ENCODE measurements around the gene FAM185A. TPM values are rescaled to one million over a fixed set of nuclear protein-coding genes. Genes with fewer than 3 reads are reported as not detected.

FAM185A gene
- total RNA-seq, 2 donors from 2014 or later = 8.6 to 10.5 TPM

GRCh38 chr7:102813191-102814024 is 64.6 kb downstream of the FAM185A start:
- Histone ChIP-seq H3K4me3 (no peak overlapping the region), H3K9ac (ENCODE audit: low read depth in 2 of 2, low read length in 2 of 2) (no peak overlapping the region), H3K36me3 (no peaks in the 10 kb centered on the region), H3K4me1 (no peaks in the 10 kb centered on the region), H3K27ac (no peak overlapping the region), H3K9me3 (no peaks in the 10 kb centered on the region), H3K27me3 (no peaks in the 10 kb centered on the region)
- intact Hi-C loops (cut with DNase I) = no loop called here
- DNase-seq = no peak
- TF ChIP-seq CTCF (IDR thresholded peaks at IDR 0.05) = no peak

GRCh38 chr7:102814025-102814471 is 65.2 kb downstream of the FAM185A start:
- Histone ChIP-seq H3K4me1 (no peaks in the 10 kb centered on the region), H3K9ac (ENCODE audit: low read depth in 2 of 2, low read length in 2 of 2) (no peak overlapping the region), H3K27ac (no peak overlapping the region), H3K27me3 (no peaks in the 10 kb centered on the region), H3K36me3 (no peaks in the 10 kb centered on the region), H3K9me3 (no peaks in the 10 kb centered on the region), H3K4me3 (no peak overlapping the region)
- no peak for DNase-seq
- intact Hi-C loops (cut with DNase I) = no loop called here
- no peak for TF ChIP-seq CTCF (IDR thresholded peaks at IDR 0.05)

- H3K36me3 ChIP-seq = no peaks in the 10 kb centered on the region
- H3K9ac ChIP-seq (ENCODE audit: low read depth in 2 of 2, low read length in 2 of 2) = no peak overlapping the region
- H3K4me1 ChIP-seq = no peaks in the 10 kb centered on the region
- H3K27ac ChIP-seq = no peak overlapping the region
- no peaks in the 10 kb centered on the region for H3K27me3 ChIP-seq
- intact Hi-C loops (cut with DNase I) = no loop called here
- no peaks in the 10 kb centered on the region for H3K9me3 ChIP-seq
- DNase-seq = no peak
- no peak for TF ChIP-seq CTCF (IDR thresholded peaks at IDR 0.05)
- H3K4me3 ChIP-seq = no peak overlapping the region
Observed at GRCh38 chr7:102817616-102818573, 69.1 kb downstream of the FAM185A start.

- Histone ChIP-seq H3K36me3 (no peaks in the 10 kb centered on the region), H3K9me3 (no peaks in the 10 kb centered on the region), H3K4me3 (no peak overlapping the region), H3K27ac (no peak overlapping the region), H3K27me3 (no peaks in the 10 kb centered on the region), H3K4me1 (no peaks in the 10 kb centered on the region), H3K9ac (ENCODE audit: low read depth in 2 of 2, low read length in 2 of 2) (no peak overlapping the region)
- intact Hi-C loops (cut with DNase I) = no loop called here
- no peak for DNase-seq
- no peak for TF ChIP-seq CTCF (IDR thresholded peaks at IDR 0.05)
Observed at GRCh38 chr7:102819151-102819550, 70.4 kb downstream of the FAM185A start.

GRCh38 chr7:102821994-102822747 is 73.4 kb downstream of the FAM185A start:
- intact Hi-C loops (cut with DNase I) = no loop called here
- Histone ChIP-seq H3K4me1 (no peaks in the 10 kb centered on the region), H3K27me3 (no peaks in the 10 kb centered on the region), H3K27ac (no peak overlapping the region), H3K36me3 (no peaks in the 10 kb centered on the region), H3K4me3 (no peak overlapping the region), H3K9ac (ENCODE audit: low read depth in 2 of 2, low read length in 2 of 2) (no peak overlapping the region), H3K9me3 (no peaks in the 10 kb centered on the region)
- no peak for DNase-seq
- TF ChIP-seq CTCF (IDR thresholded peaks at IDR 0.05) = no peak
